DOHH2 (cell line): ENCODE results near the gene DCLK1.

Experiments used
- CTCF ChIP-seq: fragments of 200-600 bp; sonication (generic); IDR thresholded peaks from one replicate; pipeline ENCODE4 v1.5.1; 2014; ENCODE audit warnings: antibody characterized with exemption, mild to moderate bottlenecking, low read depth, low read length; ENCODE audit not compliant: poor library complexity, severe bottlenecking
- EZH2phosphoT487 ChIP-seq: fragments of 200-600 bp; sonication (generic); IDR thresholded peaks from 2 replicates; pipeline ENCODE4 v1.6.1; 2017; ENCODE audit warnings: borderline replicate concordance, mild to moderate bottlenecking, antibody characterized with exemption, low read length, moderate library complexity, mixed read lengths

- TF ChIP-seq CTCF (no peak), EZH2phosphoT487 (no peak)
These were observed 22.8 kb downstream of the DCLK1 start for GRCh38 chr13:36108342-36108741.
